T-helper 1 cell (primary cell): ENCODE data around the gene IRF4.
"Not testable (repeated sequence)": the region's sequence is repeated elsewhere in the genome, so short reads cannot be mapped to it uniquely, and the experiment has no call there.

Experiments used
- DNase-seq, 5 donors: peaks; one replicate each; pipeline ENCODE4 v3.0.0-alpha.2; 2012 to 2020

Gene IRF4

GRCh38 chr6:423055-423798 lies 31.7 kb downstream of the IRF4 start:
- no peak for DNase-seq

GRCh38 chr6:423799-424345 lies 32.3 kb downstream of the IRF4 start:
- DNase-seq = no peak

GRCh38 chr6:424741-425417 lies 33.3 kb downstream of the IRF4 start:
- DNase-seq = no peak

- DNase-seq = not testable (repeated sequence)
These were observed 33.9 kb downstream of the IRF4 start for GRCh38 chr6:425418-425788.

GRCh38 chr6:426198-426738 lies 34.7 kb downstream of the IRF4 start:
- DNase-seq = not testable (repeated sequence)

- DNase-seq = no peak
These were observed 36.6 kb downstream of the IRF4 start for GRCh38 chr6:428047-428603.

- DNase-seq = peak in 1 of 5 donors; percentile 30
These were observed 38.1 kb downstream of the IRF4 start for GRCh38 chr6:429515-430121.

- DNase-seq = peak in 1 of 5 donors; percentile 39
These were observed 40.0 kb downstream of the IRF4 start for GRCh38 chr6:431504-431903.

GRCh38 chr6:431986-432385 lies 40.4 kb downstream of the IRF4 start:
- peak in 1 of 5 donors; percentile 89 for DNase-seq

- DNase-seq = no peak
These were observed 42.6 kb downstream of the IRF4 start for GRCh38 chr6:434051-434705.

GRCh38 chr6:435441-436307 lies 44.1 kb downstream of the IRF4 start:
- DNase-seq = no peak

- no peak for DNase-seq
These were observed 44.9 kb downstream of the IRF4 start for GRCh38 chr6:436308-437036.

GRCh38 chr6:437037-437392 lies 45.5 kb downstream of the IRF4 start:
- DNase-seq = no peak

- DNase-seq = no peak
These were observed 47.1 kb downstream of the IRF4 start for GRCh38 chr6:438634-439170.

GRCh38 chr6:439641-440167 lies 48.2 kb downstream of the IRF4 start:
- DNase-seq = no peak

GRCh38 chr6:441126-441920 lies 49.8 kb downstream of the IRF4 start:
- no peak for DNase-seq

GRCh38 chr6:443621-444159 lies 52.1 kb downstream of the IRF4 start:
- DNase-seq = no peak

- DNase-seq = peak in 3 of 5 donors; percentile 42 to 74 (median 48)
These were observed 53.2 kb downstream of the IRF4 start for GRCh38 chr6:444653-445275.
